NCI-H146 (cell line): Measurements from ENCODE around the gene HTR3C.

Source experiments
- DNase-seq: peaks from one replicate; lab custom pipeline; 2025; lab: John Stamatoyannopoulos, UW

Gene HTR3C

DNA sequence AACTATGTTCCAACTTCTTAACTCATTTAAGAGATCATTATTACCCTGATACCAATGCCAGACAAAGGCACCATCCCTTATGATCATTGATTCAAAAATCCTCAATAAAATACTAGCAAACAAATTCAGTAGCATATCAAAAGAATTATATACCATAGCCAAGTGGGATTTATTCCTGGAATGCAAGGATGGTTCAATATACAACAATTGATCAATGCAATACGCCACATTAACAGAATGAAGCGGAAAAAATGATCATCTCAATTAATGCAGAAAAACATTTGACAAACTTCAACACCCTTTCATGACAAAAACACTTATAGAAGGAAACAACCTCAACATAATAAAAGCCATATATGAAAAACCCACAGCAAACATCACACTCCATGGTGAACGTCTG lies 39.4 kb downstream of the HTR3C start:
- DNase-seq: no peak

GRCh38 chr3:184096811-184097383 lies 44.0 kb downstream of the HTR3C start, which contains the start of gene HTR3E:
Gene HTR3E, plus strand, starts transcription at chr3:184097064. Its CDS starts 466 bp downstream, at chr3:184097530.
- no peak for DNase-seq

- no peak for DNase-seq
These were observed 44.7 kb downstream of the HTR3C start for GRCh38 chr3:184097556-184097955.

- DNase-seq: no peak
These were observed 47.2 kb downstream of the HTR3C start for GRCh38 chr3:184099806-184100686.
